MM.1S (cell line): ENCODE results near the gene SFT2D3.
A peak's percentile ranks its signal among the peaks of the same experiment; 100 is the strongest.

ENCODE experiments used
- DNase-seq: peaks from one replicate; pipeline ENCODE4 v3.0.0-alpha.2; 2015
- H2AFZ ChIP-seq: fragments of 300-600 bp; sonication (generic); 2 replicates; pipeline ENCODE4 v1.6.0; 2016; ENCODE audit warnings: antibody characterized with exemption, low read length
- H3F3A ChIP-seq: fragments of 300-600 bp; sonication (generic); 2 replicates; pipeline ENCODE4 v1.6.1; 2016; ENCODE audit warnings: mild to moderate bottlenecking, antibody characterized with exemption, low read length, moderate library complexity, mixed read lengths; ENCODE audit not compliant: insufficient read depth
- H3K27ac ChIP-seq: fragments of 300-600 bp; sonication (generic); 2 replicates; pipeline ENCODE4 v1.5.1; 2016; ENCODE audit warnings: mild to moderate bottlenecking, low read length
- H3K27me3 ChIP-seq: fragments of 300-600 bp; sonication (generic); replicated peaks from 2 replicates; pipeline ENCODE4 v1.6.0; 2016; ENCODE audit warnings: low read length; ENCODE audit not compliant: insufficient read depth
- H3K36me3 ChIP-seq: fragments of 300-600 bp; sonication (generic); replicated peaks from 2 replicates; pipeline ENCODE4 v1.6.1; 2016; ENCODE audit warnings: mild to moderate bottlenecking, low read length, mixed read lengths; ENCODE audit not compliant: insufficient read depth
- H3K4me1 ChIP-seq: fragments of 300-600 bp; sonication (generic); 2 replicates; pipeline ENCODE4 v1.6.1; 2016; ENCODE audit warnings: low read length, mixed read lengths
- H3K4me2 ChIP-seq: fragments of 300-600 bp; sonication (generic); 2 replicates; pipeline ENCODE4 v1.6.0; 2016; ENCODE audit warnings: low read depth, low read length
- H3K4me3 ChIP-seq: fragments of 300-600 bp; sonication (generic); 2 replicates; pipeline ENCODE4 v1.5.1; 2016; ENCODE audit warnings: low read length, mixed read lengths
- H3K79me2 ChIP-seq: fragments of 300-600 bp; sonication (generic); 2 replicates; pipeline ENCODE4 v1.6.1; 2016; ENCODE audit warnings: mixed run types, low read length, mixed read lengths
- H3K9ac ChIP-seq: fragments of 300-600 bp; sonication (generic); 2 replicates; pipeline ENCODE4 v1.6.1; 2016; ENCODE audit warnings: low read length, mixed read lengths
- H3K9me2 ChIP-seq: fragments of 300-600 bp; sonication (generic); replicated peaks from 2 replicates; pipeline ENCODE4 v1.6.1; 2016; ENCODE audit warnings: mild to moderate bottlenecking, low read length, mixed read lengths; ENCODE audit not compliant: insufficient read depth
- H3K9me3 ChIP-seq: fragments of 300-600 bp; sonication (generic); replicated peaks from 2 replicates; pipeline ENCODE4 v1.6.1; 2016; ENCODE audit warnings: mild to moderate bottlenecking, low read length, mixed read lengths; ENCODE audit not compliant: insufficient read depth
- H4K20me1 ChIP-seq: fragments of 300-600 bp; sonication (generic); 2 replicates; pipeline ENCODE4 v1.6.1; 2016; ENCODE audit warnings: mild to moderate bottlenecking, low read length, moderate library complexity, mixed read lengths; ENCODE audit not compliant: insufficient read depth
- CTCF ChIP-seq: fragments of 300-600 bp; sonication (generic); IDR thresholded peaks from 2 replicates; pipeline ENCODE4 v1.5.1; 2016; ENCODE audit warnings: antibody characterized with exemption, low read length, mixed read lengths
- EZH2 ChIP-seq: fragments of 300-600 bp; sonication (generic); optimal IDR thresholded peaks from 2 replicates; pipeline ENCODE3; 2017; ENCODE audit warnings: low read depth, mild to moderate bottlenecking, antibody characterized with exemption, low read length, mixed read lengths
- EZH2phosphoT487 ChIP-seq: fragments of 300-600 bp; sonication (generic); IDR thresholded peaks from 2 replicates; pipeline ENCODE4 v1.6.1; 2018; ENCODE audit warnings: antibody characterized with exemption, low read length

SFT2D3 gene

GRCh38 chr2:127702395-127703009, 1.2 kb downstream of the SFT2D3 start:
- Histone ChIP-seq H3K4me1 (peaks cover 37% of the 10 kb centered on the region), H4K20me1 (no peaks in the 10 kb centered on the region), H3K79me2 (peaks cover 32% of the 10 kb centered on the region), H3K27ac (peak overlapping the region; percentile 100), H2AFZ (0 out of 2 replicates have a peak overlapping the region, but pooled peaks have one; percentile 14), H3K4me2 (peak overlapping the region; percentile 97), H3K9ac (peak overlapping the region; percentile 98), H3F3A (peaks cover 45% of the 10 kb centered on the region), H3K36me3 (0 out of 2 replicates have a peak, but pooled peaks cover 3% of the 10 kb centered on the region), H3K9me3 (no peaks in the 10 kb centered on the region), H3K9me2 (no peaks in the 10 kb centered on the region), H3K4me3 (peak overlapping the region; percentile 63), H3K27me3 (no peaks in the 10 kb centered on the region)
- no peak for DNase-seq
- TF ChIP-seq CTCF: no peak
- TF ChIP-seq EZH2: no peak
- no peak for TF ChIP-seq EZH2phosphoT487

- no peak overlapping the region for H3K9ac ChIP-seq
- H3K4me2 ChIP-seq: peak overlapping the region; percentile 97; the same call in 1 of the 2 replicates
- H3F3A ChIP-seq: peaks cover 45% of the 10 kb centered on the region
Measured at GRCh38 chr2:127703282-127703681, 2.0 kb downstream of the SFT2D3 start.

GRCh38 chr2:127704641-127705390, 3.5 kb downstream of the SFT2D3 start:
- peaks cover 37% of the 10 kb centered on the region for H3K4me1 ChIP-seq
- H4K20me1 ChIP-seq: no peaks in the 10 kb centered on the region
- H3K4me2 ChIP-seq: peak overlapping the region; percentile 25; the same call in 1 of the 2 replicates
- peaks cover 45% of the 10 kb centered on the region for H3F3A ChIP-seq
- TF ChIP-seq EZH2 (no peak), CTCF (no peak), EZH2phosphoT487 (no peak)
- no peak overlapping the region for H3K4me3 ChIP-seq
- H3K9me2 ChIP-seq: no peaks in the 10 kb centered on the region
- H3K9ac ChIP-seq: peak overlapping the region; percentile 3; the same call in 1 of the 2 replicates
- H3K27me3 ChIP-seq: no peaks in the 10 kb centered on the region
- H3K79me2 ChIP-seq: peaks cover 32% of the 10 kb centered on the region
- no peak overlapping the region for H2AFZ ChIP-seq
- H3K36me3 ChIP-seq: 0 out of 2 replicates have a peak, but pooled peaks cover 3% of the 10 kb centered on the region
- no peaks in the 10 kb centered on the region for H3K9me3 ChIP-seq
- peak; percentile 64 for DNase-seq
- H3K27ac ChIP-seq: peak overlapping the region; percentile 53; the same call in 1 of the 2 replicates

More at GRCh38 chr2:127703282-127703681, 2.0 kb downstream of the SFT2D3 start:
- Histone ChIP-seq H3K9me2 (no peaks in the 10 kb centered on the region), H3K9me3 (no peaks in the 10 kb centered on the region), H4K20me1 (no peaks in the 10 kb centered on the region), H3K36me3 (0 out of 2 replicates have a peak, but pooled peaks cover 3% of the 10 kb centered on the region), H3K27ac (no peak overlapping the region), H3K79me2 (peaks cover 32% of the 10 kb centered on the region), H2AFZ (no peak overlapping the region), H3K27me3 (no peaks in the 10 kb centered on the region), H3K4me3 (no peak overlapping the region), H3K4me1 (peaks cover 37% of the 10 kb centered on the region)
- TF ChIP-seq CTCF (no peak), EZH2 (no peak), EZH2phosphoT487 (no peak)
- DNase-seq: no peak
